Kidney glomerular epithelial cell (primary cell): Measurements from ENCODE around the gene USP36.

Source experiments
- DNase-seq: peaks from one replicate; lab custom pipeline; 2025; lab: John Stamatoyannopoulos, UW

USP36 gene

DNA sequence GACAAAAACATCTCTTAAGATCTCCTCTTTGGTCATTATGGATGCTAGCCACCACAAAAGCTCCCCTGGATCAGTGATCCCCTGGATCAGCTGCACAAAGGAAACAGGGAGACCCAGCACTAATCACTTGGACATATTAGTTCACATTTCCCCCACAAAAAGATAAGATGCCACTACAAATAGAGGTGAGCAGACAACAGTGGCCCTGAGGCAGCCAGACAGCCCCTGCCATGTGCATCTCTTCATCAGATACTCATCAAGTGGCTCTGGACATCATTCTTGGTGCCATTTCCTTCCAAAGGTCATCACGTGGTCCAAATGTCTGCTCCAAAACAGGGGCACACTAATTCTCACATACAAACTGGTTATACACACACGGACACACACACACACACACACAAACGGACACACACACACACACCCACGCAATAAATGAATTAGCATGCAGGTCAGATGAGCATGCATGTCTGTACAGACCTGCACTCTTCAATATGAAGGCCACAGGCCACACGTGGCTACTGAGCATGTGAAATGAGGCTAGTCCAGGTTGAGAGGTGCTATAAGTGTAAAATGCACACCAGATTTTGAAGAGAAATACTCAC, 4.1 kb downstream of the USP36 start:
- DNase-seq = no peak

- DNase-seq = no peak
Observed at GRCh38 chr17:78834571-78834970, 6.0 kb downstream of the USP36 start.

DNA sequence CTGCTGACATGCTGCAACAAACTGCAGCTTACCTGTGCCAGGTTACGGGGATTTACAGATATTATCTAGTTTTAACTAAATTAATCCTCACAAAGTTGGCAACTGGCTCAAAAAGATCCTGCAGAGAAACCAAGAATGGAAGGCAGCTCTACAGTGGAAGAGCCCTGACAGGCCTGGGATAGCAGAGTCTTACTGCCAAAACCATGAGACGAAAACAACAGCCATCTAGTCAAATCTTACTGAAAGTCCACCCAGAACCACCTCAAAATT, 8.1 kb downstream of the USP36 start:
- DNase-seq = no peak

GRCh38 chr17:78831688-78832540, 8.7 kb downstream of the USP36 start:
- DNase-seq = no peak

DNA sequence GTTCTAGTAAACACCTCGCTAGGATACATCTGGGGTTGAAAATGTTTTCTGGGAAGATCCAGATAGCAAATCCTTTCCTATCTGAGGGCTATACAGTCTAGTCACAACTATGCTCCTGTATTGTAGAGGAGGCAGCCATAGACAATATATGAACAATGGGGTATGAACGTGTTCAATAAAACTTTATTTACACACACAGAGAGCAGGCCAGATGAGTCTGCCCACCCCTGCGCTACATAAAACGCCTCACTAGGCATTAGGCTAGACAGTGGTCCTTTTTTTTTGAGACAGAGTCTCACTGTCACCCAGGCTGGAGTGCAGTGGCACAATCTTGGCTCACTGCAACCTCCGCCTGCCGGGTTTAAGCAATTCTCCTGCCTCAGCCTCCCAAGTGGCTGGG, 11.1 kb downstream of the USP36 start:
- no peak for DNase-seq

- DNase-seq = no peak
Observed at GRCh38 chr17:78828470-78829185, 12.0 kb downstream of the USP36 start.

DNA sequence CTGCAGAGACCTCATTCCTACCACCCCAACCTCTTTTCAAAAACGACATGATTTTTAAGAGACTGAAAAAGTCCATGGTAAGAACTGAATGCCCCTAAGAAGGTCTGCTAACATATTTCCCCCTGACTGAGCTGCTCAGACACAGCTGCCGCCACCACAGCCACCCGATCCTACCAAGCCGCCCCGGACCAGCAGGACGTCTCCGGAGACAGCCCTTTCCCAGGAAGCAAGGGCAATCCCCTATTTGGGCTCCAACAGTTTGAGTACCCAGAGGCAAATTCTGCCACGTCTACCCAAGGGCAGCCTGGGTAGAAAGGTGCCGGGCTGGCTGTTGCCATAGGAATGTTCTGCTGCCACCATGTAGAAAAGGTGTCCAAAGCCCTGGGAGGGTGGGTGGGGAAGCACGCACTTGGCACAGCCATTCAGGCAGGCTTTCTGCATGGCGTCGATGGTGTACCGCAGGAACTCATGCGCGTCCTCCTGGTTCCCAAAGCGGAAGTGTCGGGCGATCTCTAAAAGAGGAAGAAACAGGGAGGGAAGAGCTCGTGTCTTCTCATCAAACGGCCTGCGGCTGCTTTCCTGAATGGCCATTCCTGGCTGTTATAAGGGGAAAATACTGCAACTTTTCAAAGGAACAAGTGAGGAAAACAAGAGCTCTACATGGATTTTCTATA, 13.6 kb downstream of the USP36 start:
- no peak for DNase-seq

GRCh38 chr17:78826421-78826820, 14.2 kb downstream of the USP36 start:
- DNase-seq = no peak

- DNase-seq = no peak
Observed at GRCh38 chr17:78825696-78826095, 14.9 kb downstream of the USP36 start.

- no peak for DNase-seq
Observed at GRCh38 chr17:78824240-78824639, 16.4 kb downstream of the USP36 start.

DNA sequence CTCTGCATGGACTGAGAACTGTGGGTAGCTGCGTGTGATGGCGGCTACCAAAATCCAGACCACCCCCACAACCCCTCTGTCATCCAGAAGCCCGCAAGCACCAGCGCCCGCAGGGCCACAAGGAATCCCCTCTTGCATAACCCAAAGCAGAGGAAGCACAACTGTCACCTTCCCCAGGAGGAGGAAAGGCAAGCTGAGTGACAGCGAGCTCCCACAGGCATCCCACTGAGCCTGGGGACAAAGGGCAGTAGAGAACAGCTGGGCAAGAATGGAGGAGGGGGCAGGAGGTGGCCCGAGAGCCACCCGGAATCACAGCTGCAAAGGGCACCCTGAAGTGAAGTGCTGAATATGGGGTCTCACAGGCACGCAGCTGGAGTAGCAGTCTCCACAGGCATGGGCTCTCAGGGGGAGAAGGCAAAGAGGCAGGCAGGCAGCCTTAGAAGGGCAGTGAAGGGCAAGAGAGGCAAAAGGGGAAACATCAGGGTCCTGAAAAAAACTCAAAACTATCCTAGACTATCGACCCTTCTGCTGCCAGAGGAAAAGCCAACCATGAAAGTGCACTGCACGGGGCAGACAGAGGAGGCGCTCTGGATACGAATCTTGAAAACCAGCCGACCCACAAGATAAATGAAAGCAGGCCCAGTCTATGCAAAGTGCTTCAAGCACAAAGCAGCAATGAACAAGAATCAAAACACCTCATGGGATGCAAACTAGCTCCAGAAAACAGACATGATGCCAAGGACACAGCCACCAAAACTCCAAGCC, 17.1 kb downstream of the USP36 start:
- DNase-seq = no peak

DNA sequence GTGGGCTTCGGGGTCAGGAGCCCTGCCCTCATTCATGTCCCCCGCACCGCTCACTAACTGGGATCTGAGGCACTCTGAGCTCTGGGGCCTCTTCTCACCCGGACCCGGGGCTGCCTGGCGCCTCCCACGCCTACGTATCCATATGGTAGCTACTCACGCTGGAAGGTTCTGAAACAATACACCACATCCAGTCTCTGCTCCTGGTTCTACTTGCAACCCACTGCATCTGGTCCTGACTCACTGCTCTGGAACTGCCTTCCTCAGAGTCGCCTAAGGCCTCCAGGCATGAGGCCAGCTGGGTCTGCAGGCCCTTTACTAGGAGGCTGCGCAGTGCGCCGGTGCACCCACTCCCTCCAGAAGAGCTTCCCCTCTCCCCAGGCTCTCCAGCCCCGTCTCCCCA, 18.1 kb downstream of the USP36 start:
- DNase-seq = no peak

- DNase-seq = no peak
Observed at GRCh38 chr17:78821961-78822360, 18.7 kb downstream of the USP36 start.

GRCh38 chr17:78820841-78821240, 19.8 kb downstream of the USP36 start:
- no peak for DNase-seq

- DNase-seq = no peak
Observed at GRCh38 chr17:78819806-78820792, 20.5 kb downstream of the USP36 start.

DNA sequence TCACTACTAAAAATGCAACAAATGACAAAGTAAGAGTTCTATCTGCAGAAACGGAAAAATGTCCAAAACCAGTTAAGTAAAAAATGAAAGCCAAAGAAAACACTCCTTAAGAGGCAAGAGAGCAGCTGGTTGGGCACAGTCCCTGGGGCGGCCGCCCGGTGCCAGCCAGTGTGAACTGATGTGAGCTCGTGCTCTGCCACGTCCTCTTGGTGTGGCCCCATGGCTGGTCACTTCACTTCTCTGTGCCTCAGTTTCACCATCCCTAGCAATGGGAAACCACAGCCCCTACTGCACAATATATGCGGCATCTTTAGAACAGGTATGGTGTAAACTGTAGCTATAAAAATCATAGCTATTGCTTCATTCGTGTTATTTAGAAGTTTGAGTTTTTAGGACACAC, 21.2 kb downstream of the USP36 start:
- DNase-seq = no peak

DNA sequence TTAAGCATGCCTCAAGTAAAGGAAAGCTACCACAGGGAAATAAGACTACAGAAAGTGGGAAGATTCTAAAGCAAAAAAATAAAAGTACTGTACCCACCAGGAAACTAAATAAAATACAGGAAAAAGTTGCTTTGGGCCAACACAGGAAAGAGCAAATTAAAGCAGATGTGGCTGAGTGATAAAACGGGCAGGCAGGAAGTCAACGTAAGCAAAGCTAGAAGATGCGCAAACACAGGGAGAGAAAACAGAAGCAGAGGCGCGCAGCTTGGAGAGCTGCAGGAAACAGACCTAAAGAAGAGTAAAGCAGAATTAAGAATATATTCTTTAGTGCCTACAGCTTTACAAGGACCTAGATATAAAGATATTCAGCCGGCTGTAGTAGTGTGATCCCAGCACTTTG, 21.7 kb downstream of the USP36 start:
- no peak for DNase-seq

- DNase-seq = no peak
Observed at GRCh38 chr17:78818152-78818846, 22.3 kb downstream of the USP36 start.

DNA sequence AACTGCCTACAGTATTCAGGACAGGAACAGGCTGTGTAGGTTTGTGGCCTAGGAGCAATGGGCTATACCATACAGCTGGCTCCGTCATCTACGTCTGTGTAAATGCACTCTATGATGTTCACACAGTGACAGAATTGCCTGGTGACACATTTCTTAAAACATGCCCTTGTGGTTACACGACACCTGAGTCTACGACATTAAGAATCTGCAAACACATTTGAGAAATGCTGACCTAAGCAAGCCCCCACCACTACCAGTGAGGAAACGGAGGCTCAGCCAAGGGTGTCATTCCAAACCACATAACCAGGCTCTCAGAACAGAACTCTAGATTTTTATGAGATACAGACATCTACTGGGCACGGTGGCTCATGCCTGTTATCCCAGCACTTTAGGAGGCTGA, 23.5 kb downstream of the USP36 start:
- no peak for DNase-seq

DNA sequence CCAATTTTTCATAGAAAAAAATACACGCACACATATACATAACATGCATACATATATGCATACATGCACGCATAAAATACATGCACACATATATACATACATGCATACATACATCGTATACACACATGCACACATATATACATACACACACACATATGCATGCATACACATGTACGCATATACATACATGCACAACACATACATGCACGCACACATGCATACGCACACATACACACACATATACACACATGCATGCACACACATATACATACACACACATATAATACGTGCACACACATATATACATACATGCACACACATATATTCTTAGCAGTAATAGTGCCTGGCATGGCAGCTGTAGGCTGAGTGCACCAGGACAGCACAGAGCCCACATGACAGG, 24.9 kb downstream of the USP36 start:
- no peak for DNase-seq
